Dendritic cell treated with granulocyte-macrophage colony-stimulating factor and Interleukin-4, amounts not matched to agents 40 ng/mL and 50 ng/mL, for 4 days (primary cell): Measurements from ENCODE around the gene RRM2.
A peak's percentile ranks its signal among the peaks of the same experiment; 100 is the strongest.
"Not testable (repeated sequence)": the region's sequence is repeated elsewhere in the genome, so short reads cannot be mapped to it uniquely, and the experiment has no call there.

Experiments used
- H3K27ac Mint-ChIP-seq: one replicate; pipeline ENCODE4 v1.8.0; 2022; ENCODE audit warnings: mild to moderate bottlenecking, mixed read lengths
- H3K27me3 Mint-ChIP-seq: one replicate; pipeline ENCODE4 v1.8.0; 2022; ENCODE audit warnings: mild to moderate bottlenecking, mixed read lengths
- H3K36me3 Mint-ChIP-seq: one replicate; pipeline ENCODE4 v1.8.0; 2022; ENCODE audit warnings: low read depth, mixed read lengths
- H3K4me1 Mint-ChIP-seq: one replicate; pipeline ENCODE4 v1.8.0; 2022; ENCODE audit warnings: low read depth, mixed read lengths
- H3K4me3 Mint-ChIP-seq: one replicate; pipeline ENCODE4 v1.8.0; 2022; ENCODE audit warnings: mild to moderate bottlenecking, moderate library complexity, mixed read lengths
- H3K9me3 Mint-ChIP-seq: one replicate; pipeline ENCODE4 v1.8.0; 2022; ENCODE audit warnings: mixed read lengths
- intact Hi-C: fragments of 100-400 bp; cut with micrococcal nuclease; formaldehyde crosslinking; loops from one replicate; pipeline ENCODE4 v1.15.0; 2022

Gene RRM2

GRCh38 chr2:10101491-10101890 is 21.0 kb upstream of the RRM2 start:
- intact Hi-C loops = no loop called here
- Mint-ChIP-seq H3K36me3 (no peaks in the 10 kb centered on the region), H3K4me1 (peaks cover 16% of the 10 kb centered on the region), H3K9me3 (no peaks in the 10 kb centered on the region), H3K27ac (no peak overlapping the region), H3K27me3 (peaks cover 2% of the 10 kb centered on the region), H3K4me3 (no peak overlapping the region)

- peaks cover 9% of the 10 kb centered on the region for H3K4me1 Mint-ChIP-seq
- no peaks in the 10 kb centered on the region for H3K27me3 Mint-ChIP-seq
- no peaks in the 10 kb centered on the region for H3K9me3 Mint-ChIP-seq
These were observed 19.4 kb upstream of the RRM2 start for GRCh38 chr2:10103179-10103578.

GRCh38 chr2:10104906-10105305 is 17.6 kb upstream of the RRM2 start:
- H3K36me3 Mint-ChIP-seq, H3K27me3 Mint-ChIP-seq, intact Hi-C loops, H3K9me3 Mint-ChIP-seq, H3K27ac Mint-ChIP-seq, H3K4me3 Mint-ChIP-seq: not testable (repeated sequence)
- peaks cover 16% of the 10 kb centered on the region for H3K4me1 Mint-ChIP-seq

More at GRCh38 chr2:10103179-10103578, 19.4 kb upstream of the RRM2 start:
- Mint-ChIP-seq H3K4me3 (no peak overlapping the region), H3K36me3 (no peaks in the 10 kb centered on the region), H3K27ac (no peak overlapping the region)
- intact Hi-C loops = no loop called here

GRCh38 chr2:10109311-10109710 is 13.2 kb upstream of the RRM2 start:
- Mint-ChIP-seq H3K27me3 (no peaks in the 10 kb centered on the region), H3K9me3 (no peaks in the 10 kb centered on the region), H3K4me3 (no peak overlapping the region), H3K4me1 (peaks cover 7% of the 10 kb centered on the region), H3K27ac (no peak overlapping the region), H3K36me3 (no peaks in the 10 kb centered on the region)
- intact Hi-C loops = no loop called here

- Mint-ChIP-seq H3K27me3 (peaks cover 8% of the 10 kb centered on the region), H3K4me1 (peaks cover 32% of the 10 kb centered on the region), H3K36me3 (peaks cover 6% of the 10 kb centered on the region), H3K9me3 (no peaks in the 10 kb centered on the region), H3K27ac (no peak overlapping the region), H3K4me3 (no peak overlapping the region)
- intact Hi-C loops = no loop called here
These were observed 3.6 kb upstream of the RRM2 start for GRCh38 chr2:10119027-10119325.

GRCh38 chr2:10119601-10120157 is 2.9 kb upstream of the RRM2 start:
- Mint-ChIP-seq H3K27me3 (peaks cover 8% of the 10 kb centered on the region), H3K36me3 (peaks cover 6% of the 10 kb centered on the region), H3K27ac (peak overlapping the region; percentile 87), H3K9me3 (no peaks in the 10 kb centered on the region), H3K4me3 (peak overlapping the region; percentile 99), H3K4me1 (peaks cover 34% of the 10 kb centered on the region)
- intact Hi-C loops = loop anchor here (5.0 to 10.0 kb wide), 2 partner anchors 548 to 695 kb away; partner anchors contain the start of gene PDIA6

GRCh38 chr2:10120158-10120876 is 2.2 kb upstream of the RRM2 start:
- Mint-ChIP-seq H3K9me3 (no peaks in the 10 kb centered on the region), H3K27ac (peak overlapping the region; percentile 87), H3K36me3 (peaks cover 6% of the 10 kb centered on the region), H3K4me3 (peak overlapping the region; percentile 99), H3K27me3 (peaks cover 8% of the 10 kb centered on the region), H3K4me1 (peaks cover 40% of the 10 kb centered on the region)
- intact Hi-C loops = loop anchor here (5.0 to 10.0 kb wide), 2 partner anchors 547 to 694 kb away; partner anchors contain the start of gene PDIA6

- peaks cover 8% of the 10 kb centered on the region for H3K27me3 Mint-ChIP-seq
- H3K9me3 Mint-ChIP-seq = no peaks in the 10 kb centered on the region
- peak overlapping the region; percentile 87 for H3K27ac Mint-ChIP-seq
- intact Hi-C loops = loop anchor here (5.0 to 10.0 kb wide), 2 partner anchors 546 to 694 kb away; partner anchors contain the start of gene PDIA6
- H3K4me3 Mint-ChIP-seq = peak overlapping the region; percentile 99
- peaks cover 46% of the 10 kb centered on the region for H3K4me1 Mint-ChIP-seq
- peaks cover 6% of the 10 kb centered on the region for H3K36me3 Mint-ChIP-seq
These were observed 1.5 kb upstream of the RRM2 start for GRCh38 chr2:10120877-10121574.

- peaks cover 48% of the 10 kb centered on the region for H3K4me1 Mint-ChIP-seq
- H3K27me3 Mint-ChIP-seq = peaks cover 8% of the 10 kb centered on the region
- intact Hi-C loops = loop anchor here (1.0 to 10.0 kb wide), 3 partner anchors 162 to 692 kb away; partner anchors contain the start of gene PDIA6
- H3K9me3 Mint-ChIP-seq = no peaks in the 10 kb centered on the region
- peak overlapping the region; percentile 79 for H3K4me3 Mint-ChIP-seq
- H3K27ac Mint-ChIP-seq = no peak overlapping the region
- peaks cover 6% of the 10 kb centered on the region for H3K36me3 Mint-ChIP-seq
These were observed 742 bp downstream of the RRM2 start for GRCh38 chr2:10123281-10123680.

GRCh38 chr2:10124538-10125045 is 2.1 kb downstream of the RRM2 start:
- peaks cover 8% of the 10 kb centered on the region for H3K27me3 Mint-ChIP-seq
- intact Hi-C loops = loop anchor here (1.0 to 10.0 kb wide), 3 partner anchors 311 to 690 kb away; partner anchors contain the start of gene PDIA6
- H3K27ac Mint-ChIP-seq = no peak overlapping the region
- peaks cover 52% of the 10 kb centered on the region for H3K4me1 Mint-ChIP-seq
- no peak overlapping the region for H3K4me3 Mint-ChIP-seq
- H3K36me3 Mint-ChIP-seq = peaks cover 6% of the 10 kb centered on the region
- no peaks in the 10 kb centered on the region for H3K9me3 Mint-ChIP-seq

- H3K9me3 Mint-ChIP-seq = no peaks in the 10 kb centered on the region
- peaks cover 49% of the 10 kb centered on the region for H3K4me1 Mint-ChIP-seq
- peaks cover 8% of the 10 kb centered on the region for H3K27me3 Mint-ChIP-seq
- no peaks in the 10 kb centered on the region for H3K36me3 Mint-ChIP-seq
- H3K4me3 Mint-ChIP-seq = no peak overlapping the region
- H3K27ac Mint-ChIP-seq = no peak overlapping the region
- intact Hi-C loops = loop anchor here (10.0 kb wide), 1 partner anchor 689 kb away; the partner anchor contains the start of gene PDIA6
These were observed 3.5 kb downstream of the RRM2 start for GRCh38 chr2:10125842-10126631.

GRCh38 chr2:10126632-10127026 is 4.1 kb downstream of the RRM2 start:
- Mint-ChIP-seq H3K36me3 (no peaks in the 10 kb centered on the region), H3K9me3 (no peaks in the 10 kb centered on the region), H3K4me1 (peaks cover 43% of the 10 kb centered on the region), H3K27me3 (peaks cover 8% of the 10 kb centered on the region), H3K4me3 (no peak overlapping the region), H3K27ac (no peak overlapping the region)
- intact Hi-C loops = loop anchor here (10.0 kb wide), 1 partner anchor 688 kb away; the partner anchor contains the start of gene PDIA6

- Mint-ChIP-seq H3K4me1 (peaks cover 30% of the 10 kb centered on the region), H3K4me3 (no peak overlapping the region), H3K27ac (no peak overlapping the region), H3K27me3 (peaks cover 4% of the 10 kb centered on the region), H3K36me3 (no peaks in the 10 kb centered on the region), H3K9me3 (no peaks in the 10 kb centered on the region)
- intact Hi-C loops = loop anchor here (10.0 kb wide), 1 partner anchor 686 kb away; the partner anchor contains the start of gene PDIA6
These were observed 5.9 kb downstream of the RRM2 start for GRCh38 chr2:10128420-10128819.
